NK-92 treated with Interleukin-12 subunit alpha and Interleukin-12 subunit beta, amount 100 ng/mL, for 24 hours (cell line): ENCODE measurements around the gene SCN3A.

Source experiments
- DNase-seq: peaks from one replicate; lab custom pipeline; 2025; lab: John Stamatoyannopoulos, UW

SCN3A gene

GRCh38 chr2:165112133-165112573, 91.7 kb downstream of the SCN3A start:
- DNase-seq, result no peak

DNA sequence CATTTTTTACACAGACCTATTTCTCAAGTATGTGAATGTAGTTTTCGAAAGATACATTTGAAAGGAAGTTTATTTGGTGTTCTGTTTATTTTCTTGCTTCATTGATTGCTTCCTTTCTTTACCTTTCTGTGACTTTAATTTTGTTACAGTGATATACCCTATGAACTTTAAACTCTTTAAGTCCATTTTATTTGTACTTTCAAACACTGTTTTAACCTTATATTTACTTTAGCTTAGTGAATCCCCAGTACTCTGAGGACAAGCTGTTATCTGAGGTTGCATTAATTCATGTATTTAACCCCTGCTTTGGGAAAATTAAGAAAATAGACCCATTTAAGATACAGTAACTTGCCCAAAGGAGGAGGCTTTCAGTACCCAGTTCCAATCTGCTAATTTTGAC, 93.5 kb downstream of the SCN3A start:
- DNase-seq, result no peak

- DNase-seq, result no peak
Measured at GRCh38 chr2:165109915-165110314, 93.9 kb downstream of the SCN3A start.

DNA sequence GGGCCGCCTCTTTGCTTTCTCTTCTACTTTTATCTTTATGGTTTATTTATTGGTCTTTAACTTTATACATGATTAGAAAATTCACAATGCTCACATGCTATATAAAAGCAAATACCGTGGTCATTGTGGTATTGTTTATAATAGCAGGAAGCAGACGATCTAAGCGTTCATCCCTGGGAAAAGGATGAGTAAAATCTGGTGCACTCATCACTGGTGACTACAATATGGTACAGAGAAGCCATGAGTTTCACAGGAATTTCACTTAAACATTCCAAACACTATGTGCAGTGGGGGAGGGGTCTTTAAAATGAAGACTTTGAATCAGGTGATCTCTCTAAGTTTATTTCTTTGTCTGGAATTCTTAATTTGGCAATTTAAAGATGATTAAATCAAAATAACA, 97.9 kb downstream of the SCN3A start:
- no peak for DNase-seq

- DNase-seq, result no peak
Measured at GRCh38 chr2:165087933-165088901, 115.6 kb downstream of the SCN3A start.

DNA sequence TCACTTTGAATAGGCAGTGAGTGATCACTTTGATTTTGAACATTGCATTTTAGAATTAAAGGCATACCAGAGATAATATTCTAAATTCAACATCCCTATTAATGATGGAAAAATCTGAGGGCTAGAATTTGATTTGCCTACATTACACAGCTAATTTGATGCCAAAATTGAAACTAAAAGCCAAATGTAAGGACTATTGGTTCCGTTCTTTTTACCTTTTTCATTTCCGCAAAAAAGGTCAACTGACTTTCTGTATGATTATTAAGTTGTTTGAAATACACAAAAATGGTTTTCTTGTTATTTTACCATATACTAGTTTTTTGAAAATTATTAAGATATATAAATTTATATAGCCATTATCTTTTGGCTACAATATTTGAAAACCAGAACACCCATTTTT, 117.5 kb downstream of the SCN3A start:
- no peak for DNase-seq

GRCh38 chr2:165083326-165083725, 120.5 kb downstream of the SCN3A start:
- DNase-seq, result no peak

GRCh38 chr2:165082479-165082878, 121.4 kb downstream of the SCN3A start:
- no peak for DNase-seq

GRCh38 chr2:165081276-165081675, 122.6 kb downstream of the SCN3A start:
- DNase-seq, result no peak

DNA sequence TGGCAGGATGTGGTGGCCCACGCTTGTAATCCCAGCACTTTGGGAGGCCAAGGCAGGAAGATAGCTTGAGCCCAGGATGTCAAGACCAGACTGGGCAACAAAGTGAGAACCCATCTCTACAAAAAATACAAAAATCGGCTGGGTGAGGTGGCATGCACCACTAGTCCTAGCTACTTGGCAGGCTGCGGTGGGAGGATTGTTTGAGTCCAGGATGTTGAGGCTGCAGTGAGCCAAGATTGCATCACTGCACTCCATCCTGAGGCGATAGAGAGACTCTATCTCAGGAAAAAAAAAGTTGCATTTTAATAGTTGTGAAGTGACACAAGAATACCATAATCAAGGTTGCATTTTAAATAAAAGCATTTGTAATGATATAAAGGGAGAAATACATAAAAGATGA, 124.4 kb downstream of the SCN3A start:
- DNase-seq, result no peak

DNA sequence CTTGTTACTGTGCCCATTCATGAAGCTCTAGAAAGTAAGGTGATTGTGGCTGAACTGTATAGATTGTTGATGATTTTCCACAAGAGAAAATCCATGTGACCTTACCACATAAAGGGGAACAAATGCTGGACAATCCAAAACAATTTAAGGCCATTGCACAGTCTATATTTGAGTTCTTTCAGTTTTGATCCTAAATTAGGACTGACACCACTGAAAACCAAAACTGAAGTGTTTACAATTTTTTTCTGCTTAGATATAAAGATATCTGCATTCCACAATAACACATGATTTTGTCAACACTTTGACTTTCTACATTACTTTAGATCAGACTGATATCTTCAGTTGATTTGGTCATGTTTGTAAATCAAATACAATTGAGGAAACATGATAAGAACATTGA, 124.9 kb downstream of the SCN3A start:
- DNase-seq, result no peak

DNA sequence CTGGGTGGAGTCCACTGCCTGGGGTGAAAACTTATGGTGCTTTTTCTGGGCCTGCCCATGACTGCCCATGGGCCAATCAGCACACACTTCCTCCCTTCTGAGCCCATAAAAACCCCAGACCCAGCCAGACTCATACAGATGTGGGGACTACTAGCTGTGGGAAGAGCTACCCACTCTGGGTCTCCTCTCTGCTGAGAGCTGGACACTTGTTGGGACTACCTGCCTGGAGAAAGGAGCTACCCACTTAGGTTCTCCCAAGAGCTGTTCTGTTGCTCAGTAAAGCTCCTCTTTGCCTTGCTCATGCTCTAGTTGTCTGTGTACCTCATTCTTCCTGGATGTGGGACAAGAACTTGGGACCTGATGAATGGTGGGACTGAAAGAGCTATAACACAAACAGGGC, 129.0 kb downstream of the SCN3A start:
- no peak for DNase-seq

DNA sequence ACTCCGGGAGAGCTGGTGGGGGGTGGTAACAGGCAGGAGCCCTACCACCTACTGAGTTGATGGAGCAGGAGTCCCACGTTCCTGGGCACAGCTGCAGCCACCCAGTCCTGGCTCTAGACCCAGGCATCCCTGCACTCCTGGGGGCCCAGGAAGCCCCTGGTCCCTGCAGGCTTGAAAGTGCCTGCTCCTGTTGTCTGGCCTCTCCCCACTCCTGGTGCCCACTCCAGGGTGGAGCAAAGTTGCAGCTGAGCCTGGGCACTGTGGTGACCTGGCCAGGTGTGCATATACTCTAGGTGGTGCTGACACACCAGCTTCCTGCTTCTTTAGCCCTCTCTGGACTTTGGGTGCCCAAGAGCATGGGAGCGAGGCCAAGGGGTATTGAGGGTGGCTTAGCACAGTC, 129.5 kb downstream of the SCN3A start:
- DNase-seq, result no peak

DNA sequence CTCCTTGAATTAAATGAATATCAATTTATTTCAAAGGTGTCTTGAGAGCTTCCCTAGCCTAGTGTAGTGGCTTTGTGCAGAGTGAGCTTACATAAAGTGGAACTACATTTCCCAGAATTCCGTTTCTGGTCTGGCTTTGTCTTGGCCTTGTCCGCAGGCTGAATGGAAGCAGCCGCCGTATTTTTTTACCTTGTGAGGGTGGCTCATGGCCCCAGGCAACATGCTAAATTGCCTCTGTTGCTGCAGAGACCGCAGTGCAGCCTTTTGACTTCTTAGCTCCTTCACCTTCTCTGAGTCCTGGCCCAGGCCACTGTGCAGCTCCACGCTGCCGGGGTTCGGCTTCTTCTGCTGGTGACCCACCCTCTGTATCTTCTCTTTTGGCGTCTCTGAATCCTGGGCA, 133.8 kb downstream of the SCN3A start:
- DNase-seq, result no peak

- no peak for DNase-seq
Measured at GRCh38 chr2:165069151-165069550, 134.7 kb downstream of the SCN3A start.

- DNase-seq, result no peak
Measured at GRCh38 chr2:165068487-165068757, 135.4 kb downstream of the SCN3A start.

- DNase-seq, result no peak
Measured at GRCh38 chr2:165067643-165068486, 136.0 kb downstream of the SCN3A start.

- no peak for DNase-seq
Measured at GRCh38 chr2:165064743-165065142, 139.1 kb downstream of the SCN3A start.

- no peak for DNase-seq
Measured at GRCh38 chr2:165060411-165060810, 143.4 kb downstream of the SCN3A start.

DNA sequence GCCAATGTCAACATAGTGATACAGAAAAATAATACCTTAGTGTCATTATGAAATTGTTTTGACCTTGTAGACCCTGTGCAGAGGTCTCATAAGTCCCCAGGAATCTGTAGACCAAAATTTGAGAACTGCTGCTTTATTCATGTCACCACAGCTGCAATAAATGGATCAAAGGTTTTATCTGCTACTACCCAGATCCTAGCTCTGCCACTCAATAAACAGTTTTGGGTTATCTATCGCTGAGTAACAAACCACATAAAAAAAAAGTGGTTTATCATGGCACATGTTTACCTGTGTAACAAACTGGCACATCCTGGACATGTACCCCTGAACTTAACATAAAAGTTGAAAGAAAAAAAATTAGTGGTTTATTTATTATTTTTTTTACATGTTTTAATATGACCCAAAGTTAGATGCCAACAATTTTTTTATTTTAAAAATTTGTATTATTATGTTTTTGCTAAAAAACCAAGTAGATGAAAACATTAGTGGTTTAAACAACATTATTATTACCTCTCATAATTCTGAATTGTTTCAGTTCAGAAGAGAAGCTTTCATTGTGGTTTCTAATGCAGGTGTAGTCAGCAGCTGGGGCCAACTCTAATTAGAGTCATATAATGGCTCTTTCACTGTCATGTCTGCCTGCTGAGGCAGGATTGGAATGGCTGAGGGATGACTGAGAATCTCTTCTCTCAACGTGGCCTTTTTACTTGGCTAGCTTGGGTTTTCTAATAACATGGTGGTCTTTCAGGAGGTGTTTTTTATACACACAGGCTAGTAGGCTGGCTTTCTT, 145.2 kb downstream of the SCN3A start:
- DNase-seq, result no peak

- DNase-seq, result no peak
Measured at GRCh38 chr2:165057931-165058330, 145.9 kb downstream of the SCN3A start.

DNA sequence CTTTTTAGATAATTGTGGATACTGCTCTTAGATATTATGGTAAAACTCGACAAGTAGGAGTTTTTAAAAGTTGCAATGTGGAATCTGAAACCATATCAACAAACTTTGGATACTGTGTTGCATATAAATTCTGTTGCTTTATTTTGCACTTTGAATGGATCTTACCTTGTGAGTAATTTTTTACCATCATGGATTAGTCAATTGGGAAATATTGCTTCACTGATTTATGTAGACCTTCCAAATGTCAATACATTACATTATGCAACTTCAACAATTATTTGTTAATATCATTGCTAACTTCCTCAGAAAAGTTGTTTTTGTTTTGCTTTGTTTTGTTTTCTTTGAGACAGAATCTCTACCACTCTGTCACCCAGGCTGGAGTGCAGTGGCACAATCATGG, 146.5 kb downstream of the SCN3A start:
- DNase-seq, result no peak
